ENCODE data around the gene MAMDC2. TPM values are rescaled to one million over a fixed set of nuclear protein-coding genes. Genes with fewer than 3 reads are reported as not detected.

Gene MAMDC2
- total RNA-seq, 4 donors from 2014 or later = 4.1 to 17.3 (median 9.3) TPM

DNA sequence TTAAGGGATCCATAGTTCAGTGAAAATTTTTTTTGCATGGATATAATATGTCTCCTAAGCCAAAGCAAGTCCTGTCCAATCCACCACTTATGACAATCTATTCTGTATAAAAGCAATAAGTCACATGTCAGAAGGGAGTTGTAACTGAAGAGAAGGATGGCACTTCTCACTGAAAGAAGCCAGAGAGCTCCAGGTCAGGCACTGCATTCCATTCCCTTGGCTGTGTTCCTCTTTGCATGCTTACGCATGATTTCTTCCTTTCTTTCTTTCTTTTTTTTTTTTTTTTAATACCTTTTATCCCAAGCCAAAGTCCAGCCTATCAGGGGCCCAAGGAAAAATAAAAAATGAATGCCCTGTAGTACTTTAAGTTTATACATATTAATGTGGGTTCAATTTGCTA, 39.8 kb downstream of the MAMDC2 start:
- Histone ChIP-seq H3K4me3 (no peak overlapping the region), H3K4me1 (peaks cover 31% of the 10 kb centered on the region), H3K36me3 (no peaks in the 10 kb centered on the region), H3K9me3 (no peaks in the 10 kb centered on the region), H3K27ac (no peak overlapping the region), H3K27me3 (no peaks in the 10 kb centered on the region)
- WGBS = 16% methylated on average over 1 of the region's 1 CpG
- DNase-seq (ENCODE audit: low spot score in 2 of 2) = no peak
- no peak for TF ChIP-seq POLR2AphosphoS5 (IDR thresholded peaks at IDR 0.05)
- TF ChIP-seq, protein P1, sequence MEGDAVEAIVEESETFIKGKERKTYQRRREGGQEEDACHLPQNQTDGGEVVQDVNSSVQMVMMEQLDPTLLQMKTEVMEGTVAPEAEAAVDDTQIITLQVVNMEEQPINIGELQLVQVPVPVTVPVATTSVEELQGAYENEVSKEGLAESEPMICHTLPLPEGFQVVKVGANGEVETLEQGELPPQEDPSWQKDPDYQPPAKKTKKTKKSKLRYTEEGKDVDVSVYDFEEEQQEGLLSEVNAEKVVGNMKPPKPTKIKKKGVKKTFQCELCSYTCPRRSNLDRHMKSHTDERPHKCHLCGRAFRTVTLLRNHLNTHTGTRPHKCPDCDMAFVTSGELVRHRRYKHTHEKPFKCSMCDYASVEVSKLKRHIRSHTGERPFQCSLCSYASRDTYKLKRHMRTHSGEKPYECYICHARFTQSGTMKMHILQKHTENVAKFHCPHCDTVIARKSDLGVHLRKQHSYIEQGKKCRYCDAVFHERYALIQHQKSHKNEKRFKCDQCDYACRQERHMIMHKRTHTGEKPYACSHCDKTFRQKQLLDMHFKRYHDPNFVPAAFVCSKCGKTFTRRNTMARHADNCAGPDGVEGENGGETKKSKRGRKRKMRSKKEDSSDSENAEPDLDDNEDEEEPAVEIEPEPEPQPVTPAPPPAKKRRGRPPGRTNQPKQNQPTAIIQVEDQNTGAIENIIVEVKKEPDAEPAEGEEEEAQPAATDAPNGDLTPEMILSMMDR (IDR thresholded peaks at IDR 0.05) = no peak

DNA sequence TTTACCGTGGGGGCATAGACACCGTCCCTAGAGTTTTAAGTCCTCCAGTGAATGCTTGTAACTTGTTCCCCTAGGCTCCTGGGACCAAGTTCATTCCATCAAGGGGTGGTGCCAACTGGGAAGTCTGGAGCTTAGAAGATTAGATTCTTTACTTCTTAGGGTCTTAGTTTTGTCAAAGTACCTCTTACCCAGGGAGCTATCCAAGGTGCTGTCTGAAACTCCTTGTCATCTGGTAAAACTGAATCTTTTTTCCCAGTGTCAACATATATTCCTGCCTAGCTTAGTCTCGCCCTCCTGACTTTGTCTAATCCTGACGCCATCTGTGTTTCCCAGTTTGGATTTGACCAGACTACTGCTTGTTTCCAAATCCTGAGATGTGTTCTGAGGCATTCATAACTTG, 41.6 kb downstream of the MAMDC2 start:
- TF ChIP-seq POLR2AphosphoS5 (IDR thresholded peaks at IDR 0.05) (no peak), EP300 (IDR thresholded peaks at IDR 0.05) (no peak), POLR2A (IDR thresholded peaks at IDR 0.05) (no peak)
- TF ChIP-seq, protein P1 (IDR thresholded peaks at IDR 0.05) = no peak
- no peak for DNase-seq (ENCODE audit: low spot score in 2 of 2)
- Histone ChIP-seq H3K4me1 (peaks cover 16% of the 10 kb centered on the region), H3K4me3 (no peak overlapping the region), H3K27me3 (no peaks in the 10 kb centered on the region), H3K27ac (no peak overlapping the region), H3K36me3 (no peaks in the 10 kb centered on the region), H3K9me3 (no peaks in the 10 kb centered on the region)
- WGBS = 75% methylated on average over 4 of the region's 4 CpGs

DNA sequence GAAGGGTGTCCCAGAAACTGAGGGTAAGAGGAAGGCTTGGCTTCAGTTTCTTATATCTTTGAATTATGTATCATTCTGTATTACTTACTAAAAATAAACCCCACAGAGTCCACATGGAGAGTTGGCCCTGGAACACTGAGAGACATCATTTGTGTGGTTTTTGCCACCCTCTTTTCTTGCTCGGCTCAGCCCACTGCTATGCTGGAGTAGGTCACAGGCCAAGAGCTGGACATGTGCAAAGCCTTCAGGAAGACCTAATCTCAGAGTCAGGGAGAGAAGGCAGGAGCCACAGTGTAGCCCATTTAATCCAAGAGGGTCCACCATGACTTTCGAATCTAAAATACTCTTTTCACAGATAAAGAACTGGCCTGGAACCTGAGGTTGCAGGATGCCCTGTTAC, 47.5 kb downstream of the MAMDC2 start:
- Histone ChIP-seq H3K9me3 (no peaks in the 10 kb centered on the region), H3K4me3 (no peak overlapping the region), H3K27me3 (no peaks in the 10 kb centered on the region), H3K27ac (no peak overlapping the region), H3K4me1 (peaks cover 10% of the 10 kb centered on the region), H3K36me3 (no peaks in the 10 kb centered on the region)
- DNase-seq (ENCODE audit: low spot score in 2 of 2) = no peak
- TF ChIP-seq EP300 (IDR thresholded peaks at IDR 0.05) (no peak), POLR2A (IDR thresholded peaks at IDR 0.05) (no peak), POLR2AphosphoS5 (IDR thresholded peaks at IDR 0.05) (no peak)
- TF ChIP-seq, protein P1 (IDR thresholded peaks at IDR 0.05) = no peak
- 79% methylated on average over 2 of the region's 2 CpGs for WGBS

DNA sequence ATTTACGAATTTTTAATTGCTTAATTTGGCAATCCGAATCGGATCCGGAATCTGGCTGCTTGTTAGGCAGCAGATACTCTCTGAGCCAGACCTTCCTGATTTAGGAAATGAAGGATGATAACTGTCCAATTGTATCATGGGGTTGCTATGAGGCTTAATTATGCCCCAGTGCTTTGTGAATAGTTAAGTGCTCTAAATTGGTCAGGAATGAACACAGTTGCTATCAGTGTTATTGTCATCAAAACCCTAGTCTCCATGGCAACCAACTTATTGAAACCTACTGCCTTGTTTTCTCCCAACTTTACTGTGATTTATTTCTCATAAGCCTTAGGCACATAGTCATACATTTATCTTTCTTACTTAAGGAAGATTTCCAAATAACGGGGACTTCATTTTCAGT, 47.9 kb downstream of the MAMDC2 start:
- H3K27ac ChIP-seq = no peak overlapping the region
- no peak for TF ChIP-seq EP300 (IDR thresholded peaks at IDR 0.05)
- TF ChIP-seq, protein P1 (IDR thresholded peaks at IDR 0.05) = no peak
- WGBS = 38% methylated on average over 5 of the region's 5 CpGs
- H3K9me3 ChIP-seq = no peaks in the 10 kb centered on the region
- H3K4me1 ChIP-seq = peaks cover 10% of the 10 kb centered on the region
- no peak for DNase-seq (ENCODE audit: low spot score in 2 of 2)
- H3K27me3 ChIP-seq = no peaks in the 10 kb centered on the region
- no peaks in the 10 kb centered on the region for H3K36me3 ChIP-seq
- no peak overlapping the region for H3K4me3 ChIP-seq

DNA sequence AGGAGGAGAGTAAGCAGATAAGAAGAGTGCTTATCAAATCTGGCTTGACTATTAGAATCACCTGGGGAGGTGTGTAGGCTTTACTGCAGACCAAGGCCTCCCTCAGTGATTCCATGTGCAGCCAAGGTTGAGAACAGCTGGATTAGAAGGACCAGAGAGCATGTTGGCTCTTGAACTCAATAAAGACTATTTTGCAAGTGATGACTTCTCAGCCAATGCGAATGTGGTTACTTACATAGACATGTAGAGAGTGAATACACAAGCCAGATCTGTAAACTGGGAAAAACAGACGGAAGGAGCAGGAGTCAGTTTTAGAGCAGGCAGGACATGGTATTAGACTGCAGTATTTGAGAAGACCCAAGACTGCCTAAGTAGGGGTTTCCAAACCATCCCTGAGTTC, 48.5 kb downstream of the MAMDC2 start:
- 52% methylated on average over 2 of the region's 2 CpGs for WGBS
- TF ChIP-seq, protein P1 (IDR thresholded peaks at IDR 0.05) = no peak
- TF ChIP-seq EP300 (IDR thresholded peaks at IDR 0.05) = no peak
- no peak for TF ChIP-seq POLR2AphosphoS5 (IDR thresholded peaks at IDR 0.05)
- TF ChIP-seq POLR2A (IDR thresholded peaks at IDR 0.05) = no peak
- Histone ChIP-seq H3K36me3 (no peaks in the 10 kb centered on the region), H3K4me3 (no peak overlapping the region), H3K27me3 (no peaks in the 10 kb centered on the region), H3K4me1 (peaks cover 10% of the 10 kb centered on the region), H3K27ac (no peak overlapping the region), H3K9me3 (no peaks in the 10 kb centered on the region)
- no peak for DNase-seq (ENCODE audit: low spot score in 2 of 2)
